SJSA1 (cell line): ENCODE data around the gene ZNF628. TPM values are rescaled to one million over a fixed set of nuclear protein-coding genes. Genes with fewer than 3 reads are reported as not detected.

ENCODE experiments used
- DNase-seq, 2 experiments: peaks; one replicate each; pipeline ENCODE4 v3.0.0-alpha.2; 2015 to 2020; ENCODE audit warnings: low spot score in 2 of 2, low read depth in 1 of 2
- H3K27ac ChIP-seq: fragments of 250-450 bp; sonication (Bioruptor Pico); 2 replicates; pipeline ENCODE4 v1.5.1; 2020; ENCODE audit warnings: mild to moderate bottlenecking, moderate library complexity
- H3K27me3 ChIP-seq: fragments of 250-450 bp; sonication (Bioruptor Pico); replicated peaks from 2 replicates; pipeline ENCODE4 v1.5.1; 2020; ENCODE audit warnings: mild to moderate bottlenecking, moderate library complexity
- H3K36me3 ChIP-seq: fragments of 250-450 bp; sonication (Bioruptor Pico); 2 replicates; pipeline ENCODE4 v1.5.1; 2020; ENCODE audit warnings: mild to moderate bottlenecking
- H3K4me1 ChIP-seq: fragments of 250-450 bp; sonication (Bioruptor Pico); replicated peaks from 2 replicates; pipeline ENCODE4 v1.6.1; 2021; ENCODE audit warnings: mild to moderate bottlenecking
- H3K4me3 ChIP-seq: fragments of 250-450 bp; sonication (Bioruptor Pico); 2 replicates; pipeline ENCODE4 v1.5.1; 2020; ENCODE audit warnings: mild to moderate bottlenecking
- H3K9me3 ChIP-seq: fragments of 250-450 bp; sonication (Bioruptor Pico); replicated peaks from 2 replicates; pipeline ENCODE4 v1.5.1; 2020; ENCODE audit warnings: mild to moderate bottlenecking
- total RNA-seq: library from RNA; depleted of rRNA; stranded (reverse); fragments of >200 nt; shearing (Covaris generic); gene quantifications from 2 replicates; pipeline ENCODE4 v1.2.3, GENCODE V29; 2014; rRNA removed

ZNF628 gene
- total RNA-seq, result 1.1 and 4.1 TPM in 2 replicates

DNA sequence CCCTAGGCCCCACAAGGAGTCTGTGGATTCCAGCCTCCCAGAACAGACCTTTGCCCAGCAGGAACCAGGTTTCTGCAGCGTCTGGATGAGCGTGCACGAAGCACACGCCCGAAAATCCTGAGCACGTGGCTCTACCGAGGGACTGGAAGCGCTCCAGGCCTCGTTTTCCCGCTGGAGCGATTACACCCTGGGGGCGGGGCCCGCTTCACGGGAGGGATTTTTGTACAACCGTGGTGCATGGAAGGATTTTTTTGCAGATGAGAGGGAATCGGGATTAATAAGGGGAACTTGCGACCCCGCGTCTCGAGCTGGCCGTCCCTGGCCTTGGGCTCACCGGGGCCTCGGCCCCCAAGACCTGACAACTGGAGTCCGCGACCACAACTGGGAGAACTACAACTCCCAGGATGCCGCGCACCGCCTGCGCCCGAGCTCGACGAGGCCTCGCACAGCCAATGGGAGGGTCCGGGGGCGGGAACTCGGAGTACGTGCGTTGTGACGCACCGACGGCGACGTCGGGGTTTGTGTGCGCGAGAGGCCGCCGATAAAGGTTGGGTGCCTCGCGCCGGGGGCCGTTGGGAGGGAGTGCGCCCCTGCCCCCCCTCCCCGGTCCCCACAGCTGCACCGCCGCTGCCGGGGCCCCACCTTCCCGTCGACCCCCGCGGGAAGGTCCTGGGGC is at the start of gene ZNF628:
Gene ZNF628, plus strand, starts transcription at position 518 of the 676 bp plus-strand sequence. CDS start 3,294 bp downstream, outside the sequence.
- Histone ChIP-seq H3K9me3 (no peaks in the 10 kb centered on the region), H3K4me1 (peaks cover 31% of the 10 kb centered on the region), H3K27ac (peak within 1 kb of the TSS; percentile 49), H3K4me3 (peak within 1 kb of the TSS; percentile 48), H3K27me3 (no peaks in the 10 kb centered on the region), H3K36me3 (peaks cover under 1% of the 10 kb centered on the region)
- peak; percentile 96 to 99 for DNase-seq

DNA sequence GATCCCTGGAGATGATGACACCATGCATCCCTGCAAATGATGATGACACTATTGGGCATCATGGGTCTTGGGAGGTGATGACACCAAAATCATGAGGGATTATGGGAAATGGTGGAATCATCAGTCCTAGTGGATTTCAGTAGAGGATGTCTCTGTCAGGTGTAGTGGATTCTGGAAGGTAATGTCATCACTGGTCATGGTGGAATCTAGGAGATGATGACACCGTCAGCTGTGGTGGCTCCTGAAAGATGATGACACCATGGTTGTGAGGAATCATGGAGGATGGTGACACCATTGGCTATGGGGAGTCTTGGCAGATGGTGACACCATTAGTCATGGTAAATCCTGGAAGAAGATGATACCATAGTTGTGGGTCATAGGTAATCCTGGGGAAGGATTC is 45.2 kb upstream of the ZNF628 start:
- Histone ChIP-seq H3K4me3 (no peak overlapping the region), H3K36me3 (no peaks in the 10 kb centered on the region), H3K27ac (no peak overlapping the region), H3K27me3 (peaks cover 10% of the 10 kb centered on the region; the same call in 1 of the 2 replicates), H3K4me1 (no peaks in the 10 kb centered on the region), H3K9me3 (peaks cover 5% of the 10 kb centered on the region; the same call in 1 of the 2 replicates)
- no peak for DNase-seq

DNA sequence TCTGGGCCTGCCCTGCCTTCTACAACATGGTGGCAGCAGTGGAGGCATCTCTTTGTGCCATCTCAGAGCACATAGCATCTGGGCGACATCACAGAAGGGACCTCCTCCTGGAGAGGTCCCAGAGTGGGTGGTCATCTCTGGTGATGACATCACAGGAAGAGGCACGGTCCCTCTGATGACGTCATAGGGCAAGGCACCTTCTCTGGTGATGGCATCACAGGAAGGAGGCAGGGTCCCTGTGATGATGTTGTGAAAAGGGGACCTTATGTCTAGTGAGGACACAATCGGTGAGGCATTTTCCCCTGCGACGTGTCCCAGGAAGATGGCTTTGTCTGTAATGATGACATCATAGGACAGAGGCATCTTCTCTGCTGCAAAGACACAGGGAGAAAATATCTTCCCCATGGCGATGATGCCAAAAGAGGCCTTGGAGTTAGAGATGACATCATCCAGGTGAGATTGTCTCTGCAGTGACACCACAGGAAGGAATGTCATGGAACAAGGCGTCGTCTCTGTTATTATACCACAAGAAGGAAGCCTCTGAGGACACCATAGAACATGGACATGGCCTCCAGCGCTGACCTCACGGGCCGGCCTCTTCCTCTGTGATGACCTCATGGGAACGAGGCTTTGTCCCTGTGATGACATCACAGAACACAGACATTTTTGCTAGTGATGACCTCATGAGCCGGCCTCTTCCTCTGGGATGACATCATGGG is 44.0 kb upstream of the ZNF628 start:
- Histone ChIP-seq H3K4me3 (no peak overlapping the region), H3K27ac (no peak overlapping the region), H3K4me1 (no peaks in the 10 kb centered on the region), H3K27me3 (peaks cover 10% of the 10 kb centered on the region; the same call in 1 of the 2 replicates), H3K9me3 (peaks cover 5% of the 10 kb centered on the region; the same call in 1 of the 2 replicates), H3K36me3 (no peaks in the 10 kb centered on the region)
- DNase-seq, result no peak

DNA sequence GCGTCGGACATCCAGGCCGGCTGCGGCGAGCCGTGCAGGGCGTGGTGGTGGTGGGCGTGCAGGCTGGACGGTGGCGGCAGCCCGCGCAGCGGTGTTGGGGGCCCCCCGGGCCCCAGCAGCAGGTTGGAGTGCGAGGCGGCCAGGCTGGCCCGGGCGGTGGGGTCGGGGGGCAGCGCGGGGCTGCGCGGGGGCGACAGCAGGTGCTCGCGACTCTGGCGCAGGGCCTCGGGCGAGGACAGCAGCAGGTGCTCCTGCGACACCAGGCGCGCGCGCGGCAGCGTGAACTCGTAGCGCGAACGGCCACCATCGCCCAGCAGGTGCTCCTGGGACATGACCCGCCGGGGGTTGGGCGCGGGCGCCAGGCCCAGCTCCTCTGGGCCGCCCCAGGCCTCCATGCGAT is 43.1 kb upstream of the ZNF628 start:
- peaks cover 10% of the 10 kb centered on the region; the same call in 1 of the 2 replicates for H3K27me3 ChIP-seq
- H3K4me3 ChIP-seq, result no peak overlapping the region
- H3K9me3 ChIP-seq, result peaks cover 5% of the 10 kb centered on the region; the same call in 1 of the 2 replicates
- H3K4me1 ChIP-seq, result no peaks in the 10 kb centered on the region
- H3K27ac ChIP-seq, result no peak overlapping the region
- DNase-seq, result no peak
- H3K36me3 ChIP-seq, result no peaks in the 10 kb centered on the region

DNA sequence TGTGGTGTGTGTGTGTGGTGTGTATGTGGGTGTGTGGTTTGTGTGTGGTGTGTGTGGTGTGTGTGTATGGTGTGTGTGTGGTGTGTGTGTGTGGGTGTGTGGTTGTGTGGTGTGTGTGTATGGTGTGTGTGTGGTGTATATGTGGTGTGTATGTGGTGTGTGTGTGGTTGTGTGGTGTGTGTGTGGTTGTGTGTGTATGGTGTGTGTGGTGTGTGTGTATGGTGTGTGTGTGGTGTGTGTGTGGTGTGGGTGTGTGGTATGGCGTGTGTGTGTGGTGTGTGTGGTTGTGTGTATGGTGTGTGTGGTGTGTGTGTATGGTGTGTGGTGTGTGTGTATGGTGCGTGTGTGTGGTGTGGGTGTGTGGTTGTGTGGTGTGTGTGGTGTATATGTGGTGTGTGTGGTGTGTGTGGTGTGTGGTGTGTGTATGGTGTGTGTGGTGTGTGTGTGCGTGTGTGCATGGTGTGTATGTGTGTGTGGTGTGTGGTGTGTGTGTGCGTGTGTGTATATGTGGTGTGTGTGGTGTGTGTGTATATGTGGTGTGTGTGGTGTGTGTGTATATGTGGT is 42.0 kb upstream of the ZNF628 start:
- H3K4me1 ChIP-seq, result no peaks in the 10 kb centered on the region
- H3K36me3 ChIP-seq, result no peaks in the 10 kb centered on the region
- no peak overlapping the region for H3K4me3 ChIP-seq
- H3K27me3 ChIP-seq, result peaks cover 13% of the 10 kb centered on the region; the same call in 1 of the 2 replicates
- DNase-seq, result no peak
- no peak overlapping the region for H3K27ac ChIP-seq
- peaks cover 5% of the 10 kb centered on the region; the same call in 1 of the 2 replicates for H3K9me3 ChIP-seq

DNA sequence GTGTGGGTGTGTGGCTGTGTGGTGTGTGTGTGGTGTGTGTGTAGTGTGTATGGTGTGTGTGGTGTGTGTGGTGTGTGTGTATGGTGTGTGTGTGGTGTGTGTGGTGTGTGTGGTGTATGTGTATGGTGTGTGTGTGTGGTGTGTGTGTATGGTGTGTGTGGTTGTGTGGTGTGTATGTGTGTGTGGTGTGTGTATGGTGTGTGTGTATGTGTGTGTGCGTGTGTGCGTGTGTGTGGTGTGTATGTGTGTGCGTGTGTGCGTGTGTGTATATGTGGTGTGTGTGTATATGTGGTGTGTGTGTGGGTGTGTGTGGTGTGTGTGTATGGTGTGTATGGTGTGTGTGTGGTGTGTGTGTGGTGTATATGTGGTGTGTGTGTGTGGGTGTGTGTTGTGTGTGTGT is 41.4 kb upstream of the ZNF628 start:
- Histone ChIP-seq H3K4me3 (no peak overlapping the region), H3K9me3 (peaks cover 5% of the 10 kb centered on the region; the same call in 1 of the 2 replicates), H3K27me3 (peaks cover 15% of the 10 kb centered on the region), H3K4me1 (no peaks in the 10 kb centered on the region), H3K27ac (no peak overlapping the region), H3K36me3 (no peaks in the 10 kb centered on the region)
- DNase-seq, result no peak

DNA sequence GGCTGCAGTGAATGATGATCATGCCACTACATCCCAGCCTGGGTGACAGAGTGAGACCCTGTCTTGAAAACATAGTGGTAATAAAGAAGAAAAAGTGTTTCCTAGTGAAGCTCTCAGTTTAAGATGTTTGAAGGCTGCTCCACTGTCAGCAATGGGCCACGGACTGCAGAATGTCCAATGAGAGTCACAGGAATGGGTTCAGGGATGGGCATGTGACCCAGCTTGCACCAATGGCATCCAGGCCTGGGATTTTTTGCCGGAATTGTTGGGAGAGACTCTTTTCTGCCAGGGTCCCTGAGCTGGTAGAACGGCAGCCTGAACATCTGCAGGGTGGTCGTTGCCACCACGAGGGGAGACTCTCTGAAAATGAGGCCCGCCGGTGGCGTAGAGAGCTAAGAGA is 39.6 kb upstream of the ZNF628 start:
- peaks cover 7% of the 10 kb centered on the region; the same call in 1 of the 2 replicates for H3K4me1 ChIP-seq
- peaks cover 10% of the 10 kb centered on the region for H3K9me3 ChIP-seq
- no peak overlapping the region for H3K27ac ChIP-seq
- H3K4me3 ChIP-seq, result no peak overlapping the region
- H3K36me3 ChIP-seq, result no peaks in the 10 kb centered on the region
- no peak for DNase-seq
- peaks cover 33% of the 10 kb centered on the region for H3K27me3 ChIP-seq

DNA sequence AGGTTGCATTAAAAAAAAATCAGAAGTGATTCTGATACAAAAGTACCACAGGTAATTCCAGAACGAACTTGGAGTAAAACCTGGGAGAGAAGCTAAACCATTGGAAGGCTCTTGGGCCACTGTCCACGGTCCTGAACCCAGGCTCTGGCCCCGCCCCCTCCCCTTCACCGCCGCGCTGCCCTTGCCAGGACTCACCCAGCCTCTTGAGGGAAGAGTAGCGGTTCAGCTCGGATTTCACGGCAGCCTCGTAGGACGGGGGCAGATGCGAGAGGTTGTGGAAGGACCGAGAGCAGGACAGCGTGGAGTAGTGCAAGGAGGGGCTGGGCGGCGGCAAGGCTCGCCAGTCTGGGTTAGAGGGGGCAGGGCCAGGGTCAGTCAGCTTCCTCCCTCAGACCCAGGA is 39.0 kb upstream of the ZNF628 start:
- H3K36me3 ChIP-seq, result no peaks in the 10 kb centered on the region
- peak in 1 of 2 experiments; percentile 53 for DNase-seq
- H3K9me3 ChIP-seq, result peaks cover 6% of the 10 kb centered on the region
- H3K4me3 ChIP-seq, result no peak overlapping the region
- peaks cover 36% of the 10 kb centered on the region for H3K27me3 ChIP-seq
- H3K27ac ChIP-seq, result no peak overlapping the region
- peaks cover 7% of the 10 kb centered on the region; the same call in 1 of the 2 replicates for H3K4me1 ChIP-seq

DNA sequence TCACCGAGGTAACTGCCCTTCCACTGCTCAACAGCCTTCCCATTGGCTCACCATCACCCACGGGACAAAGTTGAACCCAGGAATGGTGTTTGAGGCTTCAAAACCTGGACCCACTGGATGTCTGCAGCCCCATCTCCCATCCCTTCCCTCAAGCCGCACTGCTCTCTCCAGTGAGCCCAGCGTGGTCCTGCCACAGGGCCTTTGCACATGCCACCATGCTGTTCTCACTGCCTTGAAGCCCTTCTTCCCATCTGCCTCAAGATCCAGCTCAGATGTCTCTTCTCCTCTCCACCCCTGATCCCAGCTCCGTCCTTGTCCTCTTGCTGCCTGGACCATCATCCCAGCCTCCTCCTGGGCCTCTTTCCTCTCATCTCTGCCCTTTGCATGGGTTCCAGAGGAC is 37.4 kb upstream of the ZNF628 start:
- peaks cover 7% of the 10 kb centered on the region; the same call in 1 of the 2 replicates for H3K4me1 ChIP-seq
- H3K9me3 ChIP-seq, result peaks cover 5% of the 10 kb centered on the region; the same call in 1 of the 2 replicates
- H3K4me3 ChIP-seq, result no peak overlapping the region
- no peak for DNase-seq
- no peaks in the 10 kb centered on the region for H3K36me3 ChIP-seq
- peaks cover 39% of the 10 kb centered on the region for H3K27me3 ChIP-seq
- no peak overlapping the region for H3K27ac ChIP-seq

DNA sequence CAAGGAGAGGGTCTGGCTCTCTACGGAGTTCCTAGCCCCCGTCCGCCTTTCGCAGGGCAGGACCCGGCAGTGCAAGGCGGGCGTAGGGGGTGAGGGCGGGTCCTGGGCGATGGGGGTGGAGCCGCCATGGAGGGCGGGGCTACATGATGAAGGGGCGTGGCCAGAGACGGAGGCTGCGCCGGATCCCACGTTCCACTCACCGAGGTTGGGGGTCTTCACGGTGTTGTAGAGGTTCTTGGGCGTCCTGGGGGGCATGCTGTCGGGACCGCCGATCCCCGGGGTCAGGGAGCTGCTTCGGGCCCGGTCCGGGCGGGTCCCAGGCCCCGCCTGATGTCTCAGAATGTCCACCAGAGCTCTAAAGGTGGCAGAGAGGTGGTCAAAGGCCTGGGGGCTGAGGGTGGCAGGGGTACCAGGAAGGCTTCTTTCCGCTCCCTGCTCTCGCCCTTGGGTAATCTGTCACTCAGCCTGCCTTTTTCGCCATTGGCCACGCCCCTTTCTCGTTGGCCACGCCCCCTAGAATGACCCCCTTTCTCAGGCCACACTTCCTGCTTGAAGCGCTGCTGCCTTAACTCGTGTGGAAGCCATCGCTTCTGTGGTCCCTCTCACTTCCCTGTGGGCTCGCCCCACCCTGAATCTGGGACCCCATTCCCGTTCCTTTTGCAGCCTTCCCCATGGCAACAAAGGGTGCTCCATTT is 35.9 kb upstream of the ZNF628 start:
- peaks cover 51% of the 10 kb centered on the region for H3K27me3 ChIP-seq
- no peaks in the 10 kb centered on the region for H3K36me3 ChIP-seq
- no peak for DNase-seq
- H3K4me1 ChIP-seq, result peaks cover 7% of the 10 kb centered on the region; the same call in 1 of the 2 replicates
- H3K27ac ChIP-seq, result no peak overlapping the region
- peaks cover 5% of the 10 kb centered on the region; the same call in 1 of the 2 replicates for H3K9me3 ChIP-seq
- no peak overlapping the region for H3K4me3 ChIP-seq

DNA sequence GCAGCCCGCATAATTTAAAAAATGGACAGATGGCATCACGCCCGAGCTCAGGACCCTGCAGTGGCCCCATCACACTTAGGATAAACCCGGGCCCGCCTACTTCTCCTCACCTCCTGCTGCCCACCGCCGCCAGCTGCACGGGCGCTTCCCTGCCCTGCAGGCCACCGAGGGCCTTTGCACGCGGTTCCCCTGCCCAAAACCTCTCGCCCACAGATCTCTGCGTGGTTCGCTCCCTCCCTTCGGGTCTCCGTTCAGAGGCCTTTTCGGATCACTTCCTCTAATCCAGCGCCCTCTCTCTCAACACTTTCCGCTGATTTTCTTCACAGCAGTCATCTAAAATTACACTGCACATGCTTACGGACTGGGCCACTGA is 35.1 kb upstream of the ZNF628 start:
- Histone ChIP-seq H3K4me1 (peaks cover 7% of the 10 kb centered on the region; the same call in 1 of the 2 replicates), H3K36me3 (no peaks in the 10 kb centered on the region), H3K27ac (no peak overlapping the region), H3K27me3 (peaks cover 54% of the 10 kb centered on the region), H3K4me3 (no peak overlapping the region), H3K9me3 (peaks cover 5% of the 10 kb centered on the region; the same call in 1 of the 2 replicates)
- no peak for DNase-seq

DNA sequence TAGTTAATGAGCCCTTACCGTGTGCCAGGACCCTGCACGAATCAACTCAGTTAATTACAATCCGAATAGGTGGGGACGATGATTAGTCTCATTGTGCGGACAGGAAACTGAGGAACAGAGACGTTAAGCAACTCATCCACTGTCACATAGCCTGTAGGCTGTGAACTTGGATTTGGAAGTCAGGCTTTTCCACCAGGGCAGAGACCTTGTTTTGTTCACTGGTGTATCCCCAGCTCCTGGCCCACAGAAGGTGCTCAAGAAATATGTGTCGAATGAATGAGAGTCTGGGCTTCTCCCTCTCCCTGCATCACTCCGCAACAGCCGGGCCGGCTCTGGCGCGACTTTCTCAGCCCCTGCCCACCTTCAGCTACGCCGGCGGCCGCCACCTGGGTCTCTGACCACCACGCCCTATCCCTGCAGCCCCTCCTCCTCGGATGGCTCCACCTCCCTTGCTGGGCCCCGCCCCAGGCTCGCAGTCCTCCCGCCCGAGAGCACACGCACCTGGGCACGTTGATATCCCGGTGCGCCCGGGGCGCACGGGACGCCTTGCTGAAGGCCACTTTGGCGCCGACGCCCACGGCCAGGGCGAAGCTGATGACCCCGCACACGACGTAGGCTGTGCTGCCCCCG is 34.6 kb upstream of the ZNF628 start:
- Histone ChIP-seq H3K4me1 (peaks cover 7% of the 10 kb centered on the region; the same call in 1 of the 2 replicates), H3K9me3 (peaks cover 5% of the 10 kb centered on the region; the same call in 1 of the 2 replicates), H3K4me3 (no peak overlapping the region), H3K36me3 (no peaks in the 10 kb centered on the region), H3K27ac (no peak overlapping the region), H3K27me3 (peaks cover 58% of the 10 kb centered on the region)
- no peak for DNase-seq
